Ovary (tissue), 9 donors: ENCODE data around the gene DYNC2I2. TPM values are rescaled to one million over a fixed set of nuclear protein-coding genes. Genes with fewer than 3 reads are reported as not detected.

Experiments used
- DNase-seq, 5 donors: peaks; one replicate each; pipeline ENCODE4 v3.0.0-alpha.2; 2019 to 2020
- H3K27ac ChIP-seq, 2 donors: fragments of 200-600 bp; one replicate each; pipeline versions ENCODE4 v1.5.1 to v1.8.0; 2019 to 2022
- H3K27me3 ChIP-seq: fragments of 200-600 bp; one replicate; pipeline ENCODE4 v1.8.0; 2022
- H3K36me3 ChIP-seq: fragments of 200-600 bp; sonication (generic); one replicate; pipeline ENCODE4 v1.5.1; 2019
- H3K4me1 ChIP-seq: one replicate; pipeline ENCODE4 v1.8.1; 2013; ENCODE audit warnings: mild to moderate bottlenecking, moderate library complexity; ENCODE audit not compliant: insufficient read depth
- H3K4me3 ChIP-seq: fragments of 200-600 bp; sonication (generic); one replicate; pipeline ENCODE4 v1.5.1; 2017
- H3K9me3 ChIP-seq, 2 donors: fragments of 200-600 bp in 1 of 2; sonication (generic) in 1 of 2; one replicate each; pipeline versions ENCODE4 v1.5.1 to v1.8.1; 2013 to 2019; ENCODE audit warnings: mild to moderate bottlenecking in 1 of 2, moderate library complexity in 1 of 2
- EP300 ChIP-seq: sonication (generic); formaldehyde crosslinking; IDR thresholded peaks from one replicate; pipeline ENCODE4 v1.6.1; 2017; ENCODE audit warnings: antibody characterized with exemption
- POLR2A ChIP-seq: fragments of 450-650 bp; IDR thresholded peaks from one replicate; pipeline ENCODE4 v1.6.1; 2017; ENCODE audit warnings: antibody characterized with exemption, mild to moderate bottlenecking, moderate library complexity
- WGBS, 3 donors: extraction: QIAGEN DNeasy Blood & Tissue Kit in 1 of 3; methylation state at CpG; one replicate each; pipeline versions ENCODE4 v1.1.5 to v1.1.7; 2013 to 2017; 5-methylcytosine and 5-hydroxymethylcytosine counted together
- intact Hi-C, 4 donors: fragments of 100-400 bp; cut with DNase I; formaldehyde crosslinking; loops; one replicate each; pipeline versions ENCODE4 v1.11.0 to v1.15.1; 2022 to 2023
- polyA plus RNA-seq, 2 donors: library from polyadenylated mRNA; stranded (reverse); fragments of 200-250 nt in 1 of 2; fragments of 350-450 nt in 1 of 2; fragmentation: Illumina TruSeq in 1 of 2; extraction: RNeasy Lipid Tissue Mini Kit (QIAGEN cat#74804) in 1 of 2; gene quantifications; one replicate each; pipeline ENCODE4 v1.2.3, GENCODE V29; 2013 to 2014
- total RNA-seq, 7 donors: library from RNA; depleted of rRNA in 2 of 7; stranded (reverse); fragments of >200 nt in 2 of 7; fragmentation: NEBNext Ultra II Directional in 3 of 7; extraction: Animal tissue kit (Norgen Biotek cat#: 25700) in 3 of 7; gene quantifications; one replicate each; pipeline versions ENCODE4 v1.1.0 to v1.2.4, GENCODE V29; 2016 to 2023
- TF ChIP-seq, protein P1 (sequence below), 3 donors: fragments of 450-650 bp in 2 of 3; fragments of 200-600 bp in 1 of 3; IDR thresholded peaks; one replicate each; pipeline versions ENCODE4 v1.5.1 to v1.8.0; 2016 to 2022; ENCODE audit warnings: antibody characterized with exemption in 3 of 3, mild to moderate bottlenecking in 1 of 3
- donor health status: DM: no; HTN: no; CAD: no; lungs with moderate emphysema.
- donor health status: DM: no; HTN: no; CAD: no.
- donor health status: Bipolar disorder and iron deficiency.
- donor health status: DM: yes; HTN: yes; CAD: no.
- donor health status: DM: no; HTN: no; CAD: no.
- donor health status: DM: yes; HTN: yes; CAD: no.

The DYNC2I2 gene
- total and polyA plus RNA-seq, 9 donors = 2.0 to 87.5 (median 25.8) TPM

DNA sequence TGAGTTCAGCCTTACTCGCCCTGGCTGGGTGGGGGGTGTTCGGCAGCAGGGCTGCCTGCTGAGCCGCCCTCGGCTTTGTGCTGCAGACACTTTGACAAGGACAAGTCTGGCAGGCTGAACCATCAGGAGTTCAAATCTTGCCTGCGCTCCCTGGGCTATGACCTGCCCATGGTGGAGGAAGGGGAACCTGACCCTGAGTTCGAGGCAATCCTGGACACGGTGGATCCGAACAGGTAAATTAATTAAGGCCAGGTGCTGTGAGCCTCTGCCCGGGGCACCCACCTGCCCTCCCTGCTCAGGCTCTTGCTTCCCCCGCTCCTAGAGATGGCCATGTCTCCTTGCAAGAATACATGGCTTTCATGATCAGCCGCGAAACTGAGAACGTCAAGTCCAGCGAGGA lies 24.2 kb downstream of the DYNC2I2 start:
- peak in 1 of 5 donors; percentile 30 for DNase-seq
- Histone ChIP-seq H3K27me3 (no peaks in the 10 kb centered on the region), H3K36me3 (no peaks in the 10 kb centered on the region), H3K4me1 (peaks cover 14% of the 10 kb centered on the region), H3K27ac (no peak overlapping the region), H3K9me3 (no peaks in the 10 kb centered on the region), H3K4me3 (no peak overlapping the region)
- TF ChIP-seq POLR2A (no peak), EP300 (no peak)
- TF ChIP-seq, protein P1, sequence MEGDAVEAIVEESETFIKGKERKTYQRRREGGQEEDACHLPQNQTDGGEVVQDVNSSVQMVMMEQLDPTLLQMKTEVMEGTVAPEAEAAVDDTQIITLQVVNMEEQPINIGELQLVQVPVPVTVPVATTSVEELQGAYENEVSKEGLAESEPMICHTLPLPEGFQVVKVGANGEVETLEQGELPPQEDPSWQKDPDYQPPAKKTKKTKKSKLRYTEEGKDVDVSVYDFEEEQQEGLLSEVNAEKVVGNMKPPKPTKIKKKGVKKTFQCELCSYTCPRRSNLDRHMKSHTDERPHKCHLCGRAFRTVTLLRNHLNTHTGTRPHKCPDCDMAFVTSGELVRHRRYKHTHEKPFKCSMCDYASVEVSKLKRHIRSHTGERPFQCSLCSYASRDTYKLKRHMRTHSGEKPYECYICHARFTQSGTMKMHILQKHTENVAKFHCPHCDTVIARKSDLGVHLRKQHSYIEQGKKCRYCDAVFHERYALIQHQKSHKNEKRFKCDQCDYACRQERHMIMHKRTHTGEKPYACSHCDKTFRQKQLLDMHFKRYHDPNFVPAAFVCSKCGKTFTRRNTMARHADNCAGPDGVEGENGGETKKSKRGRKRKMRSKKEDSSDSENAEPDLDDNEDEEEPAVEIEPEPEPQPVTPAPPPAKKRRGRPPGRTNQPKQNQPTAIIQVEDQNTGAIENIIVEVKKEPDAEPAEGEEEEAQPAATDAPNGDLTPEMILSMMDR (IDR thresholded peaks at IDR 0.05) = no peak
- intact Hi-C loops = no loop called here
- WGBS, 3 donors = 85 to 94% (median 89%) methylated on average over 14 of the region's 14 CpGs

DNA sequence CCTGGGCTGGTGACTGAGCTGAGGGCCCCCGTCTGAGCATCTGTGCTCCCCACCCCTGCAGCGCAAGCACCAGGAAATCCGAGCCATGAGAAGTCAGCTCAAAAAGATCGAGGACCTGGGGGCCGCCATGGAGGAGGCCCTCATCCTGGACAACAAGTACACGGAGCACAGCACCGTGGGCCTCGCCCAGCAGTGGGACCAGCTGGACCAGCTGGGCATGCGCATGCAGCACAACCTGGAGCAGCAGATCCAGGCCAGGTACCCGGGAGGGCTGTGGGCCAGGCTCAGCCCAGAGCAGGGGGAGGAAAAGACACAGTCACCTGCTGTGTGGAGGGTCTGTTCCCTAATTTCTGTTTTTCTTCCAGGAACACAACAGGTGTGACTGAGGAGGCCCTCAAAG lies 24.6 kb downstream of the DYNC2I2 start:
- no peaks in the 10 kb centered on the region for H3K27me3 ChIP-seq
- H3K36me3 ChIP-seq = no peaks in the 10 kb centered on the region
- WGBS, 3 donors = 83 to 92% (median 86%) methylated on average over 10 of the region's 10 CpGs
- no peak overlapping the region for H3K27ac ChIP-seq
- H3K4me3 ChIP-seq = no peak overlapping the region
- H3K4me1 ChIP-seq = peaks cover 14% of the 10 kb centered on the region
- intact Hi-C loops = no loop called here
- DNase-seq = peak in 1 of 5 donors; percentile 31
- no peak for TF ChIP-seq POLR2A
- TF ChIP-seq, protein P1 (IDR thresholded peaks at IDR 0.05) = no peak
- no peak for TF ChIP-seq EP300
- H3K9me3 ChIP-seq = no peaks in the 10 kb centered on the region

DNA sequence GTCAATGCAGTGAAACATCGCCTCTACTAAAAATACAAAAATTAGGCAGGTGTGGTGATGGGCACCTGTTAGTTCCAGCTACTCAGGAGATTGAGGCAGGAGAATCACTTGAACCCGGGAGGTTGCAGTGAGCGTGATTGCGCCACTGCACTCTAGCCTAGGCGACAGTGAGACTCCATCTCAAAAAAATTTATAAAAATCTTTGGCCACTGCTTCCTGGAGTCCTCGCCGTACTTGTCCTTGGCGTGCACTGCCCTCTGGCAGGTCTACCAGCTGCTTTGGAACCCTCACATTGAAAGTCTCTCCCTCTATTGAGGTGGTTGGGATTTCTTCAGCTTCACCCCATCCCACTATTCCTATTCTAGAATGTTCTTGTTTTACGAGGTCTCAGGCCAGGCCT lies 25.0 kb downstream of the DYNC2I2 start:
- TF ChIP-seq POLR2A (no peak), EP300 (no peak)
- TF ChIP-seq, protein P1 (IDR thresholded peaks at IDR 0.05) = no peak
- Histone ChIP-seq H3K27me3 (no peaks in the 10 kb centered on the region), H3K4me3 (no peak overlapping the region), H3K9me3 (no peaks in the 10 kb centered on the region), H3K27ac (no peak overlapping the region), H3K4me1 (peaks cover 14% of the 10 kb centered on the region), H3K36me3 (no peaks in the 10 kb centered on the region)
- intact Hi-C loops = no loop called here
- DNase-seq = peak in 1 of 5 donors; percentile 26
- WGBS, 3 donors = 94 to 96% (median 95%) methylated on average over 9 of the region's 9 CpGs

DNA sequence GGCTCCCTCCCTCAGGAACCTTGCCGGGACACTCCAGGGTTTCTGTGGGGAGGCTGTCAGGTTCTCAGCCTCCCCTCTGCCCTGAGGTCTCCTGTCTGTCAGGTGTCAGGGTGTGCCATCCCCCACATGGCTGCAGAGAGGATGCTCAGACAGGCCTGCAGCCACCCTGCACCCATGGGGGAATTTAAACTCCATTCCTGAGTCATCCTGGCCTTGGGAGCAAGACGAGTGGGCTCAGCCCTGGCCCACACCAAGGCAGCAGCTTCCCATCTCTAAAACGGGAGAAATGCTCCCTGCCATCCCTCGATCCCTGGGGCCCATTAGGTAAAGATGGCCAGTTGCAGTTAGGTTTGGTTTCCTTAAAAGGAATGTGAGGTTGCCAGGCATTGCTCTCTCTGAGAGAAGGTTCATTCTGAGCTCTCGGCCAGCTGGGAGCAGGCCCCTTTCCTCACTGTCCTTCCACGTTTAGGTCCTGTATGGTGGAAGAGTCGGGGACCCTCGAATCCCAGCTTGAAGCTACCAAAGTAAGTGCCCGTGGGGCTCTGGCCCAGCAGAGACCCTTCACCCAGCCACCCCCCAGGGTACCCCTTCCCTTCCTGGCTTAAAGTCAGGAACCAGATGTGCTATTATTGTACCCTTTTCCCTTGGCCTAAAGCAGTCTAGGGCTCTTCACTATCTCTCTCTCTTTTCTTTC lies 26.6 kb downstream of the DYNC2I2 start:
- intact Hi-C loops = no loop called here
- no peaks in the 10 kb centered on the region for H3K36me3 ChIP-seq
- DNase-seq = peak in 1 of 5 donors; percentile 26
- H3K27ac ChIP-seq = no peak overlapping the region
- TF ChIP-seq EP300 = no peak
- no peak for TF ChIP-seq POLR2A
- TF ChIP-seq, protein P1 (IDR thresholded peaks at IDR 0.05) = no peak
- no peak overlapping the region for H3K4me3 ChIP-seq
- 54 to 59% (median 57%) methylated on average over 9 of the region's 9 CpGs for WGBS, 3 donors
- H3K27me3 ChIP-seq = no peaks in the 10 kb centered on the region
- no peaks in the 10 kb centered on the region for H3K9me3 ChIP-seq
- H3K4me1 ChIP-seq = peaks cover 19% of the 10 kb centered on the region
